H9 (cell line): ENCODE results near the gene CPXM2. TPM values are rescaled to one million over a fixed set of nuclear protein-coding genes. Genes with fewer than 3 reads are reported as not detected.

Experiments used
- DNase-seq: peaks from one replicate; pipeline ENCODE4 v3.0.0-alpha.2; 2017
- H2AFZ ChIP-seq: one replicate; pipeline ENCODE4 v1.6.1; 2013; ENCODE audit warnings: mild to moderate bottlenecking, low read length, control low read depth, moderate library complexity
- H2AK5ac ChIP-seq: 2 replicates; pipeline ENCODE4 v1.6.1; 2013; ENCODE audit warnings: low read length, control low read depth, mixed read lengths; ENCODE audit not compliant: insufficient read length
- H2BK120ac ChIP-seq: one replicate; pipeline ENCODE4 v1.6.1; 2013; ENCODE audit warnings: low read depth, mild to moderate bottlenecking, low read length, control low read depth, inconsistent platforms; ENCODE audit not compliant: poor library complexity, severe bottlenecking
- H2BK12ac ChIP-seq: 2 replicates; pipeline ENCODE4 v1.6.1; 2013; ENCODE audit warnings: low read length, control low read depth, mixed read lengths, low read depth; ENCODE audit not compliant: insufficient read length
- H2BK15ac ChIP-seq: 2 replicates; pipeline ENCODE4 v1.6.1; 2013; ENCODE audit warnings: low read depth, low read length, control low read depth
- H2BK20ac ChIP-seq: one replicate; pipeline ENCODE4 v1.6.1; 2013; ENCODE audit warnings: low read depth, mild to moderate bottlenecking, low read length, control low read depth, inconsistent platforms; ENCODE audit not compliant: poor library complexity, severe bottlenecking
- H2BK5ac ChIP-seq: 2 replicates; pipeline ENCODE4 v1.6.1; 2013; ENCODE audit warnings: low read length, control low read depth, mixed read lengths; ENCODE audit not compliant: insufficient read length
- H3K14ac ChIP-seq: 2 replicates; pipeline ENCODE4 v1.6.1; 2013; ENCODE audit warnings: low read length, control low read depth; ENCODE audit not compliant: insufficient read depth
- H3K18ac ChIP-seq: 2 replicates; pipeline ENCODE4 v1.6.1; 2013; ENCODE audit warnings: low read depth, mild to moderate bottlenecking, mixed read lengths, low read length, control low read depth; ENCODE audit not compliant: insufficient read length
- H3K23ac ChIP-seq: 2 replicates; pipeline ENCODE4 v1.6.1; 2013; ENCODE audit warnings: low read length, control low read depth, mixed read lengths, low read depth; ENCODE audit not compliant: insufficient read length
- H3K23me2 ChIP-seq: 2 replicates; pipeline ENCODE4 v1.6.1; 2013; ENCODE audit warnings: low read depth, mild to moderate bottlenecking, mixed read lengths, low read length, control low read depth; ENCODE audit not compliant: insufficient read length, poor library complexity, severe bottlenecking
- H3K27ac ChIP-seq: 2 replicates; pipeline ENCODE4 v1.5.1; 2013; ENCODE audit warnings: low read length, control low read depth, mixed read lengths, low read depth; ENCODE audit not compliant: insufficient read length
- H3K27me3 ChIP-seq: 2 replicates; pipeline ENCODE4 v1.6.1; 2013; ENCODE audit warnings: low read length, control low read depth, inconsistent platforms; ENCODE audit not compliant: insufficient read depth
- H3K4ac ChIP-seq: 2 replicates; pipeline ENCODE4 v1.6.1; 2013; ENCODE audit warnings: low read depth, mild to moderate bottlenecking, control low read depth, inconsistent platforms, low read length, moderate library complexity
- H3K4me1 ChIP-seq: 2 replicates; pipeline ENCODE4 v1.6.1; 2013; ENCODE audit warnings: low read length, control low read depth, inconsistent platforms; ENCODE audit not compliant: insufficient read depth
- H3K4me2 ChIP-seq: 2 replicates; pipeline ENCODE4 v1.6.1; 2013; ENCODE audit warnings: low read length, control low read depth, mixed read lengths; ENCODE audit not compliant: insufficient read length, insufficient read depth
- H3K56ac ChIP-seq: 2 replicates; pipeline ENCODE4 v1.6.1; 2013; ENCODE audit warnings: low read depth, mild to moderate bottlenecking, mixed read lengths, low read length, control low read depth; ENCODE audit not compliant: insufficient read length
- H3K79me1 ChIP-seq: 2 replicates; pipeline ENCODE4 v1.6.1; 2013; ENCODE audit warnings: low read depth, mild to moderate bottlenecking, moderate library complexity, low read length, control low read depth, inconsistent platforms; ENCODE audit not compliant: insufficient read depth, poor library complexity, severe bottlenecking
- H3K79me2 ChIP-seq: 2 replicates; pipeline ENCODE4 v1.6.1; 2013; ENCODE audit warnings: low read length, control low read depth, inconsistent platforms; ENCODE audit not compliant: insufficient read depth
- H3K9ac ChIP-seq: 2 replicates; pipeline ENCODE4 v1.6.1; 2013; ENCODE audit warnings: low read length, control low read depth, mixed read lengths; ENCODE audit not compliant: insufficient read length; ENCODE audit errors: extremely low read depth
- H3K9me3 ChIP-seq: one replicate; pipeline ENCODE4 v1.6.1; 2013; ENCODE audit warnings: low read depth, low read length, inconsistent platforms; ENCODE audit not compliant: control insufficient read depth
- H3T11ph ChIP-seq: one replicate; pipeline ENCODE4 v1.6.1; 2013; ENCODE audit warnings: mild to moderate bottlenecking, low read length, control low read depth, inconsistent platforms
- H4K20me1 ChIP-seq: one replicate; pipeline ENCODE4 v1.6.1; 2013; ENCODE audit not compliant: control insufficient read depth, insufficient read length, insufficient read depth
- H4K5ac ChIP-seq: 2 replicates; pipeline ENCODE4 v1.6.1; 2013; ENCODE audit warnings: low read depth, mild to moderate bottlenecking, mixed read lengths, low read length, control low read depth; ENCODE audit not compliant: insufficient read length
- H4K8ac ChIP-seq: replicated peaks from 2 replicates; pipeline ENCODE4 v1.6.1; 2013; ENCODE audit warnings: low read length, control low read depth, mixed read lengths, low read depth; ENCODE audit not compliant: insufficient read length
- H4K91ac ChIP-seq: 2 replicates; pipeline ENCODE4 v1.6.1; 2013; ENCODE audit warnings: low read depth, mild to moderate bottlenecking, moderate library complexity, mixed read lengths, low read length, control low read depth; ENCODE audit not compliant: insufficient read length
- H3K27ac Mint-ChIP-seq, 3 experiments: 2 replicates in 2 of 3; 3 replicates in 1 of 3; pipeline ENCODE4 v1.8.0; 2020 to 2021; ENCODE audit warnings: mixed read lengths in 3 of 3, mild to moderate bottlenecking in 1 of 3, moderate library complexity in 1 of 3
- H3K27me3 Mint-ChIP-seq: 2 replicates; pipeline ENCODE4 v1.8.0; 2021; ENCODE audit warnings: low read depth, mild to moderate bottlenecking, moderate library complexity, mixed read lengths
- H3K36me3 Mint-ChIP-seq, 3 experiments: 2 replicates in 2 of 3; 3 replicates in 1 of 3; pipeline ENCODE4 v1.8.0; 2020 to 2021; ENCODE audit warnings: low read depth in 3 of 3, mixed read lengths in 3 of 3; ENCODE audit not compliant: insufficient read depth in 1 of 3
- H3K4me1 Mint-ChIP-seq, 2 experiments: 2 replicates each; pipeline ENCODE4 v1.8.0; 2020; ENCODE audit warnings: mixed read lengths in 2 of 2
- H3K4me3 Mint-ChIP-seq, 2 experiments: 2 replicates in 1 of 2; 3 replicates in 1 of 2; pipeline ENCODE4 v1.8.0; 2020 to 2021; ENCODE audit warnings: mild to moderate bottlenecking in 2 of 2, mixed read lengths in 2 of 2, moderate library complexity in 1 of 2
- H3K9me3 Mint-ChIP-seq, 2 experiments: 2 replicates in 1 of 2; 3 replicates in 1 of 2; pipeline ENCODE4 v1.8.0; 2020; ENCODE audit warnings: mild to moderate bottlenecking in 2 of 2, mixed read lengths in 2 of 2, moderate library complexity in 1 of 2
- CTCF ChIP-seq: fragments of 200-600 bp; sonication (generic); conservative IDR thresholded peaks from 3 replicates; pipeline ENCODE4 v1.8.0; 2021; ENCODE audit warnings: antibody characterized with exemption, mild to moderate bottlenecking
- WGBS: extraction: QIAGEN DNeasy Blood & Tissue Kit; methylation state at CpG from one replicate; pipeline ENCODE4 v1.1.7; 2013; ENCODE audit warnings: missing lambda C conversion rate, low lambda C conversion rate, mixed read lengths; ENCODE audit not compliant: insufficient read length; ENCODE audit errors: extremely low coverage; 5-methylcytosine and 5-hydroxymethylcytosine counted together
- total RNA-seq: library from RNA; stranded (reverse); gene quantifications from 2 replicates; pipeline ENCODE4 v1.2.1, GENCODE V29; 2021

Gene CPXM2
- total RNA-seq, 1 experiment from 2014 or later = 1.7 TPM

GRCh38 chr10:123821136-123821535 lies 70.5 kb downstream of the CPXM2 start:
- Histone ChIP-seq H2BK15ac (no peak overlapping the region), H3T11ph (no peak overlapping the region), H4K5ac (no peak overlapping the region), H3K27me3 (no peaks in the 10 kb centered on the region), H3K4me2 (no peak overlapping the region), H3K9ac (no peak overlapping the region), H3K14ac (no peak overlapping the region), H2BK20ac (no peak overlapping the region), H2BK12ac (no peak overlapping the region), H3K27ac (no peak overlapping the region), H3K4ac (no peak overlapping the region), H3K79me2 (no peaks in the 10 kb centered on the region), H2BK120ac (no peak overlapping the region), H2BK5ac (no peak overlapping the region), H3K23ac (no peak overlapping the region), H4K91ac (no peak overlapping the region), H2AK5ac (no peak overlapping the region), H3K56ac (no peak overlapping the region), H2AFZ (no peak overlapping the region), H4K20me1 (no peaks in the 10 kb centered on the region), H3K18ac (no peak overlapping the region), H3K79me1 (no peaks in the 10 kb centered on the region), H4K8ac (no peak overlapping the region), H3K4me1 (no peaks in the 10 kb centered on the region; the same call in 1 of the 2 replicates), H3K23me2 (no peaks in the 10 kb centered on the region), H3K9me3 (no peaks in the 10 kb centered on the region)
- H3K4me1 Mint-ChIP-seq = no peaks in the 10 kb centered on the region
- no peak for DNase-seq
- H3K9me3 Mint-ChIP-seq = peaks cover 0 to 5% of the 10 kb centered on the region in 2 experiments; a peak in 4 of 5 replicates
- no peak for TF ChIP-seq CTCF
- WGBS = no CpG with 5 or more reads among the region's 2 CpGs
- H3K4me3 Mint-ChIP-seq = no peak overlapping the region
- H3K36me3 Mint-ChIP-seq = peaks cover 0 to 5% (median 0%) of the 10 kb centered on the region in 3 experiments; a peak in 2 of 7 replicates
- no peak overlapping the region for H3K27ac Mint-ChIP-seq
- H3K27me3 Mint-ChIP-seq = 0 out of 2 replicates have a peak, but pooled peaks cover 1% of the 10 kb centered on the region
